ENCODE measurements around the gene MEIS1. TPM values are rescaled to one million over a fixed set of nuclear protein-coding genes. Genes with fewer than 3 reads are reported as not detected.

The MEIS1 gene
- total RNA-seq, 1 experiment from 2014 or later: not detected

- DNase-seq (ENCODE audit: low spot score): peak; percentile 61
- in situ Hi-C loops (cut with HindIII; ENCODE audit: low sequenced_read_pairs): no loop called here
These were observed 147.4 kb downstream of the MEIS1 start for GRCh38 chr2:66582104-66582986.

- in situ Hi-C loops (cut with HindIII; ENCODE audit: low sequenced_read_pairs): no loop called here
- peak; percentile 69 for DNase-seq (ENCODE audit: low spot score)
These were observed 148.3 kb downstream of the MEIS1 start for GRCh38 chr2:66582987-66583880.

GRCh38 chr2:66583881-66584280, 149.0 kb downstream of the MEIS1 start:
- in situ Hi-C loops (cut with HindIII; ENCODE audit: low sequenced_read_pairs): no loop called here
- DNase-seq (ENCODE audit: low spot score): no peak

- in situ Hi-C loops (cut with HindIII; ENCODE audit: low sequenced_read_pairs): no loop called here
- DNase-seq (ENCODE audit: low spot score): peak; percentile 32
These were observed 150.7 kb downstream of the MEIS1 start for GRCh38 chr2:66585587-66585986.

- in situ Hi-C loops (cut with HindIII; ENCODE audit: low sequenced_read_pairs): no loop called here
- no peak for DNase-seq (ENCODE audit: low spot score)
These were observed 152.3 kb downstream of the MEIS1 start for GRCh38 chr2:66587216-66587615.

GRCh38 chr2:66594001-66594400, 159.1 kb downstream of the MEIS1 start:
- in situ Hi-C loops (cut with HindIII; ENCODE audit: low sequenced_read_pairs): no loop called here
- DNase-seq (ENCODE audit: low spot score): no peak

GRCh38 chr2:66595556-66595955, 160.6 kb downstream of the MEIS1 start:
- in situ Hi-C loops (cut with HindIII; ENCODE audit: low sequenced_read_pairs): no loop called here
- no peak for DNase-seq (ENCODE audit: low spot score)

GRCh38 chr2:66596256-66596655, 161.3 kb downstream of the MEIS1 start:
- in situ Hi-C loops (cut with HindIII; ENCODE audit: low sequenced_read_pairs): no loop called here
- no peak for DNase-seq (ENCODE audit: low spot score)

- DNase-seq (ENCODE audit: low spot score): no peak
- in situ Hi-C loops (cut with HindIII; ENCODE audit: low sequenced_read_pairs): no loop called here
These were observed 166.7 kb downstream of the MEIS1 start for GRCh38 chr2:66601624-66602023.

GRCh38 chr2:66602341-66602740, 167.4 kb downstream of the MEIS1 start:
- no peak for DNase-seq (ENCODE audit: low spot score)
- in situ Hi-C loops (cut with HindIII; ENCODE audit: low sequenced_read_pairs): no loop called here

GRCh38 chr2:66604326-66604725, 169.4 kb downstream of the MEIS1 start:
- DNase-seq (ENCODE audit: low spot score): no peak

GRCh38 chr2:66604976-66605375, 170.1 kb downstream of the MEIS1 start:
- in situ Hi-C loops (cut with HindIII; ENCODE audit: low sequenced_read_pairs): no loop called here

More at GRCh38 chr2:66604326-66604725, 169.4 kb downstream of the MEIS1 start:
- in situ Hi-C loops (cut with HindIII; ENCODE audit: low sequenced_read_pairs): no loop called here

GRCh38 chr2:66607152-66607551, 172.2 kb downstream of the MEIS1 start:
- DNase-seq (ENCODE audit: low spot score): no peak
- in situ Hi-C loops (cut with HindIII; ENCODE audit: low sequenced_read_pairs): no loop called here

More at GRCh38 chr2:66604976-66605375, 170.1 kb downstream of the MEIS1 start:
- no peak for DNase-seq (ENCODE audit: low spot score)

Measured in G401 (cell line).